ENCODE data around the gene PLXNA3.

DNA sequence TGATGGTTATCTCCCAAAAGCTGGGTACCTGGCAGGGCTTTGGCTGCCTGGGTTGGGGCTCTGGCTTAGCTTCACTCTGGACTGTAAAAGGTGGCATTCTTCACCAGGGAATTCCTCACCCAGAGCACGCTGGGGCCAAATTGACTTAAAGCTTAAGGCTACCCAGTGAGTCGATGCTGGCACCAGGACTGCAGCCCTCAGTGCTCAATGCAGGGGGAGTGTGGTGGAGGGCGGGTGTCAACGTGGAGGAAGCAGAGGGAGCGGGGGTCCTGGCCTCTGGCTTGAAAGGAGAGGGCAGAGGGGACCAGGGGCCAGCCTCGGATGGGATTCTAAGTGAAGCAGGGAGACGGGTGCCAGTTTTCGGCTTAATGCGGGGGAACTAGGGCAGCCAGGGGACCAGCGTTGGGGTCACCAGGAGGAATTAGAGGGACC is 14.6 kb upstream of the PLXNA3 start:
- TF ChIP-seq POLR2A (IDR thresholded peaks at IDR 0.05; ENCODE audit: low read depth, low read length) (no peak), TAF1 (IDR thresholded peaks at IDR 0.05; ENCODE audit: borderline replicate concordance, low read depth, low read length) (no peak), POLR2AphosphoS5 (IDR thresholded peaks at IDR 0.05; ENCODE audit: low read depth, low read length) (no peak)

All from GM12892 (cell line).